GM19372 (cell line): ENCODE measurements around the gene NEURL1.
"Not testable (repeated sequence)": the region's sequence is repeated elsewhere in the genome, so short reads cannot be mapped to it uniquely, and the experiment has no call there.

Experiments
- ATAC-seq: cut with Tn5 transposase; IDR thresholded peaks from one replicate; pipeline ENCODE4 v1.9.1; 2021; ENCODE audit warnings: mild to moderate bottlenecking, low read depth, moderate library complexity; ENCODE audit not compliant: unreplicated experiment

NEURL1 gene

GRCh38 chr10:103600325-103600724 is 106.8 kb downstream of the NEURL1 start:
- ATAC-seq = no peak

GRCh38 chr10:103600956-103601569 is 107.6 kb downstream of the NEURL1 start:
- no peak for ATAC-seq

- no peak for ATAC-seq
Measured at GRCh38 chr10:103602028-103602851, 108.7 kb downstream of the NEURL1 start.

- ATAC-seq = no peak
Measured at GRCh38 chr10:103602852-103603155, 109.3 kb downstream of the NEURL1 start.

GRCh38 chr10:103603382-103603781 is 109.9 kb downstream of the NEURL1 start:
- no peak for ATAC-seq

GRCh38 chr10:103605359-103606096 is 112.0 kb downstream of the NEURL1 start:
- ATAC-seq = no peak

- ATAC-seq = not testable (repeated sequence)
Measured at GRCh38 chr10:103606097-103606438, 112.6 kb downstream of the NEURL1 start.

- ATAC-seq = not testable (repeated sequence)
Measured at GRCh38 chr10:103607051-103607450, 113.5 kb downstream of the NEURL1 start.

GRCh38 chr10:103608056-103608455 is 114.6 kb downstream of the NEURL1 start:
- not testable (repeated sequence) for ATAC-seq

- no peak for ATAC-seq
Measured at GRCh38 chr10:103609231-103610082, 116.0 kb downstream of the NEURL1 start.

GRCh38 chr10:103610083-103610472 is 116.6 kb downstream of the NEURL1 start:
- no peak for ATAC-seq

- no peak for ATAC-seq
Measured at GRCh38 chr10:103610921-103611511, 117.5 kb downstream of the NEURL1 start.

- ATAC-seq = no peak
Measured at GRCh38 chr10:103612462-103613365, 119.2 kb downstream of the NEURL1 start.

GRCh38 chr10:103613616-103614015 is 120.1 kb downstream of the NEURL1 start:
- no peak for ATAC-seq

GRCh38 chr10:103614306-103615158 is 121.0 kb downstream of the NEURL1 start:
- no peak for ATAC-seq

GRCh38 chr10:103616705-103617601 is 123.4 kb downstream of the NEURL1 start:
- ATAC-seq = no peak

- ATAC-seq = no peak
Measured at GRCh38 chr10:103617602-103618385, 124.3 kb downstream of the NEURL1 start.
